Omental fat pad (tissue), 4 donors: ENCODE measurements around the gene PUS7. TPM values are rescaled to one million over a fixed set of nuclear protein-coding genes. Genes with fewer than 3 reads are reported as not detected.
"Not testable (repeated sequence)": the region's sequence is repeated elsewhere in the genome, so short reads cannot be mapped to it uniquely, and the experiment has no call there.

Experiments
- ATAC-seq: fragments of 150-250 bp; one replicate; pipeline ENCODE4 v1.9.1; 2016; ENCODE audit warnings: mild to moderate bottlenecking, moderate library complexity; ENCODE audit not compliant: low FRiP score
- DNase-seq: peaks from one replicate; pipeline ENCODE4 v3.0.0-alpha.2; 2019; ENCODE audit warnings: low spot score
- CTCF ChIP-seq, 3 donors: fragments of 450-650 bp; IDR thresholded peaks; one replicate each; pipeline ENCODE4 v1.5.1; 2016 to 2017; ENCODE audit warnings: antibody characterized with exemption in 3 of 3, mild to moderate bottlenecking in 3 of 3, moderate library complexity in 2 of 3
- total RNA-seq, 4 donors: library from RNA; depleted of rRNA; stranded (reverse); fragments of >200 nt; gene quantifications; one replicate each; pipeline ENCODE4 v1.1.0, GENCODE V29; 2016

The PUS7 gene
- total RNA-seq, 4 donors from 2014 or later, result 12.6 to 42.3 (median 13.1) TPM

GRCh38 chr7:105429746-105430612 lies 92.1 kb downstream of the PUS7 start:
- no peak for DNase-seq
- no peak for ATAC-seq

GRCh38 chr7:105426606-105427146 lies 95.4 kb downstream of the PUS7 start:
- no peak for ATAC-seq
- no peak for TF ChIP-seq CTCF (IDR thresholded peaks at IDR 0.05)
- no peak for DNase-seq

More at GRCh38 chr7:105429746-105430612, 92.1 kb downstream of the PUS7 start:
- TF ChIP-seq CTCF (IDR thresholded peaks at IDR 0.05), result no peak

GRCh38 chr7:105423987-105424386 lies 98.1 kb downstream of the PUS7 start:
- no peak for ATAC-seq
- TF ChIP-seq CTCF (IDR thresholded peaks at IDR 0.05), result no peak

GRCh38 chr7:105413887-105414437 lies 108.1 kb downstream of the PUS7 start:
- ATAC-seq (no peak), DNase-seq (no peak)
- no peak for TF ChIP-seq CTCF (IDR thresholded peaks at IDR 0.05)

More at GRCh38 chr7:105423987-105424386, 98.1 kb downstream of the PUS7 start:
- DNase-seq, result no peak

GRCh38 chr7:105410774-105411173 lies 111.3 kb downstream of the PUS7 start:
- DNase-seq, ATAC-seq: not testable (repeated sequence)

GRCh38 chr7:105409775-105410174 lies 112.3 kb downstream of the PUS7 start:
- not testable (repeated sequence) for ATAC-seq, DNase-seq

GRCh38 chr7:105408791-105409410 lies 113.2 kb downstream of the PUS7 start:
- no peak for TF ChIP-seq CTCF (IDR thresholded peaks at IDR 0.05)
- DNase-seq (no peak), ATAC-seq (no peak)

Other genes with a start within 250 kb of the PUS7 start
- gene SRPK2, start 133.3 kb downstream of the PUS7 start, total RNA-seq, result 10 to 100 TPM; 29.5 to 48.2 (median 30.6) TPM
- gene RINT1, start 9.9 kb upstream of the PUS7 start, total RNA-seq, result 10 to 100 TPM; 12.7 to 25.7 (median 14.8) TPM
- not detected for gene EFCAB10, start 59.2 kb upstream of the PUS7 start, total RNA-seq